ENCODE data around the gene DNAH2. TPM values are rescaled to one million over a fixed set of nuclear protein-coding genes. Genes with fewer than 3 reads are reported as not detected.

DNAH2 gene
- total RNA-seq, 4 donors from 2014 or later = under 0.01 to 1.4 (median 0.48) TPM

GRCh38 chr17:7881276-7882054, 163.9 kb downstream of the DNAH2 start:
- Histone ChIP-seq H3K27me3 (no peaks in the 10 kb centered on the region), H3K9me3 (no peaks in the 10 kb centered on the region), H3K4me3 (no peak overlapping the region), H3K4me1 (peaks cover 0 to 4% of the 10 kb centered on the region in 2 donors), H3K27ac (peak overlapping the region; percentile 97 to 98), H3K36me3 (no peaks in the 10 kb centered on the region)
- TF ChIP-seq POLR2A (IDR thresholded peaks at IDR 0.05) (no peak), CTCF (IDR thresholded peaks at IDR 0.05) (no peak)
- intact Hi-C loops (cut with DNase I; ENCODE audit: low total_unique reads) = no loop called here
- peak in 1 of 2 donors; percentile 49 for DNase-seq

- no peaks in the 10 kb centered on the region for H3K27me3 ChIP-seq
- H3K9me3 ChIP-seq = no peaks in the 10 kb centered on the region
- H3K36me3 ChIP-seq = no peaks in the 10 kb centered on the region
- H3K27ac ChIP-seq = peak overlapping the region; percentile 97 to 98
- DNase-seq = no peak
- TF ChIP-seq POLR2A (IDR thresholded peaks at IDR 0.05) (no peak), CTCF (IDR thresholded peaks at IDR 0.05) (no peak)
- peaks cover 0 to 4% of the 10 kb centered on the region in 2 donors for H3K4me1 ChIP-seq
- no peak overlapping the region for H3K4me3 ChIP-seq
- intact Hi-C loops (cut with DNase I; ENCODE audit: low total_unique reads) = no loop called here
These were observed 164.5 kb downstream of the DNAH2 start for GRCh38 chr17:7882068-7882467.

- TF ChIP-seq CTCF (IDR thresholded peaks at IDR 0.05) = no peak
- TF ChIP-seq POLR2A (IDR thresholded peaks at IDR 0.05) = peak in 1 of 2 donors; percentile 38
- intact Hi-C loops (cut with DNase I; ENCODE audit: low total_unique reads) = no loop called here
- Histone ChIP-seq H3K4me3 (peak overlapping the region in 1 of 2 donors; percentile 5), H3K9me3 (no peaks in the 10 kb centered on the region), H3K36me3 (no peaks in the 10 kb centered on the region), H3K27ac (peak overlapping the region; percentile 97 to 98), H3K4me1 (peaks cover 0 to 4% of the 10 kb centered on the region in 2 donors), H3K27me3 (no peaks in the 10 kb centered on the region)
- DNase-seq = no peak
These were observed 165.1 kb downstream of the DNAH2 start for GRCh38 chr17:7882629-7883028.

Other genes starting within 250 kb of the DNAH2 start
- gene ZBTB4, start 238.1 kb upstream of the DNAH2 start, total RNA-seq = 100 to 1,000 TPM in 1 of 4 donors, 10 to 100 TPM in 3; 22.7 to 116 (median 39.2) TPM
- not detected for gene SLC35G6, start 236.3 kb upstream of the DNAH2 start, total RNA-seq
- gene POLR2A, start 233.4 kb upstream of the DNAH2 start, total RNA-seq = 100 to 1,000 TPM in 2 of 4 donors, 10 to 100 TPM in 2; 19.7 to 167 (median 77.6) TPM
- gene TNFSF12, start 168.7 kb upstream of the DNAH2 start, total RNA-seq = 10 to 100 TPM; 15.3 to 63.1 (median 33.7) TPM
- gene TNFSF13, start 159.0 kb upstream of the DNAH2 start, total RNA-seq = 10 to 100 TPM in 3 of 4 donors, 1 to 10 TPM in 1; 6.8 to 56.9 (median 25.8) TPM
- 100 to 1,000 TPM in 1 of 4 donors, 10 to 100 TPM in 3; 45.9 to 106 (median 59.5) TPM for gene SENP3, start 155.8 kb upstream of the DNAH2 start, total RNA-seq
- 10 to 100 TPM in 1 of 4 donors, 1 to 10 TPM in 3; 4.4 to 15.9 (median 7.5) TPM for gene CD68, start 138.1 kb upstream of the DNAH2 start, total RNA-seq
- 10 to 100 TPM in 3 of 4 donors, 1 to 10 TPM in 1; 2.6 to 63.6 (median 35.0) TPM for gene MPDU1, start 133.9 kb upstream of the DNAH2 start, total RNA-seq
- gene SOX15, start 127.7 kb upstream of the DNAH2 start, total RNA-seq = 1 to 10 TPM in 3 of 4 donors, not detected in 1; 1.0 to 7.3 (median 1.1) TPM
- gene FXR2, start 102.8 kb upstream of the DNAH2 start, total RNA-seq = 10 to 100 TPM in 2 of 4 donors, 1 to 10 TPM in 2; 6.2 to 37.8 (median 20.1) TPM
- 10 to 100 TPM; 18.5 to 74.8 (median 46.0) TPM for gene SAT2, start 89.9 kb upstream of the DNAH2 start, total RNA-seq
- 1 to 10 TPM in 1 of 4 donors, under 1 TPM in 1, not detected in 2; 0.21 to 1.1 TPM for gene SHBG, start 87.6 kb upstream of the DNAH2 start, total RNA-seq
- gene ATP1B2, start 66.8 kb upstream of the DNAH2 start, total RNA-seq = 10 to 100 TPM in 1 of 4 donors, 1 to 10 TPM in 3; 3.2 to 20.7 (median 8.0) TPM
- 10 to 100 TPM in 3 of 4 donors, 1 to 10 TPM in 1; 5.9 to 58.3 (median 30.7) TPM for gene TP53, start 30.3 kb upstream of the DNAH2 start, total RNA-seq
- 1 to 10 TPM; 1.0 to 8.8 (median 6.2) TPM for gene WRAP53, start 29.3 kb upstream of the DNAH2 start, total RNA-seq
- 10 to 100 TPM in 2 of 4 donors, under 1 TPM in 2; 0.26 to 13.1 (median 5.6) TPM for gene EFNB3, start 12.5 kb upstream of the DNAH2 start, total RNA-seq
- 10 to 100 TPM in 1 of 4 donors, 1 to 10 TPM in 3; 2.6 to 47.9 (median 4.4) TPM for gene KDM6B, start 116.5 kb downstream of the DNAH2 start, total RNA-seq
- gene TMEM88, start 137.3 kb downstream of the DNAH2 start, total RNA-seq = 10 to 100 TPM in 3 of 4 donors, 1 to 10 TPM in 1; 7.3 to 68.1 (median 28.1) TPM
- gene NAA38, start 139.8 kb downstream of the DNAH2 start, total RNA-seq = 10 to 100 TPM in 3 of 4 donors, 1 to 10 TPM in 1; 3.6 to 94.7 (median 48.1) TPM
- gene CYB5D1, start 140.3 kb downstream of the DNAH2 start, total RNA-seq = 10 to 100 TPM in 3 of 4 donors, 1 to 10 TPM in 1; 3.1 to 17.6 (median 16.2) TPM
- gene CHD3, start 171.0 kb downstream of the DNAH2 start, total RNA-seq = 100 to 1,000 TPM in 3 of 4 donors, 10 to 100 TPM in 1; 81.0 to 165 (median 133) TPM
- gene RNF227, start 198.5 kb downstream of the DNAH2 start, total RNA-seq = 1 to 10 TPM in 3 of 4 donors, under 1 TPM in 1; under 0.01 to 9.8 (median 5.3) TPM
- gene KCNAB3, start 212.1 kb downstream of the DNAH2 start, total RNA-seq = 10 to 100 TPM in 2 of 4 donors, 1 to 10 TPM in 1, not detected in 1; 3.4 to 32.7 (median 19.5) TPM
- gene TRAPPC1, start 214.2 kb downstream of the DNAH2 start, total RNA-seq = 10 to 100 TPM; 24.1 to 67.5 (median 27.8) TPM
- 10 to 100 TPM in 3 of 4 donors, 1 to 10 TPM in 1; 7.1 to 58.5 (median 26.1) TPM for gene CNTROB, start 214.5 kb downstream of the DNAH2 start, total RNA-seq